Uterus (tissue), 4 donors: ENCODE data around the gene PCDH9. TPM values are rescaled to one million over a fixed set of nuclear protein-coding genes. Genes with fewer than 3 reads are reported as not detected.

Source experiments
- DNase-seq, 2 donors: peaks; one replicate each; pipeline ENCODE4 v3.0.0-alpha.2; 2019 to 2020
- H3K27ac ChIP-seq, 2 donors: fragments of 200-600 bp; sonication (generic); 1 replicate in 1 of 2; 2 replicates in 1 of 2; pipeline ENCODE4 v1.5.1; 2016 to 2018
- H3K27me3 ChIP-seq, 2 donors: fragments of 200-600 bp; sonication (generic); one replicate each; pipeline ENCODE4 v1.5.1; 2018 to 2019; ENCODE audit warnings: control low read depth in 1 of 2
- H3K36me3 ChIP-seq, 2 donors: fragments of 200-600 bp; sonication (generic); one replicate each; pipeline ENCODE4 v1.5.1; 2019; ENCODE audit warnings: control low read depth in 1 of 2
- H3K4me1 ChIP-seq, 2 donors: fragments of 200-600 bp; sonication (generic); one replicate each; pipeline ENCODE4 v1.5.1; 2018 to 2019; ENCODE audit warnings: control low read depth in 1 of 2
- H3K4me3 ChIP-seq, 2 donors: fragments of 200-600 bp; sonication (generic); 1 replicate in 1 of 2; 2 replicates in 1 of 2; pipeline ENCODE4 v1.5.1; 2018 to 2019; ENCODE audit warnings: mild to moderate bottlenecking in 1 of 2
- H3K9me3 ChIP-seq, 2 donors: fragments of 200-600 bp; sonication (generic); one replicate each; pipeline ENCODE4 v1.5.1; 2019; ENCODE audit warnings: control low read depth in 1 of 2
- POLR2A ChIP-seq, 2 donors: fragments of 450-650 bp; IDR thresholded peaks; one replicate each; pipeline ENCODE4 v1.6.1; 2016; ENCODE audit warnings: antibody characterized with exemption in 2 of 2, mild to moderate bottlenecking in 1 of 2, moderate library complexity in 1 of 2
- intact Hi-C: fragments of 100-400 bp; cut with DNase I; formaldehyde crosslinking; loops from one replicate; pipeline ENCODE4 v1.15.1; 2023; ENCODE audit warnings: low total_unique reads
- total RNA-seq, 4 donors: library from RNA; depleted of rRNA in 3 of 4; stranded (reverse); fragments of >200 nt in 3 of 4; gene quantifications; one replicate each; pipeline versions ENCODE4 v1.1.0 to v1.2.4, GENCODE V29; 2014 to 2023
- TF ChIP-seq, protein P1 (sequence below), 4 experiments: fragments of 200-600 bp in 2 of 4; fragments of 450-650 bp in 2 of 4; sonication (generic) in 2 of 4; IDR thresholded peaks; one replicate each; pipeline ENCODE4 v1.5.1; 2016 to 2019; ENCODE audit warnings: antibody characterized with exemption in 4 of 4, mild to moderate bottlenecking in 2 of 4, moderate library complexity in 1 of 4
- donor health status: DM: yes; HTN: yes; CAD: no.

Gene PCDH9
- total RNA-seq, 4 donors from 2014 or later, result 0.51 to 45.7 (median 2.1) TPM

DNA sequence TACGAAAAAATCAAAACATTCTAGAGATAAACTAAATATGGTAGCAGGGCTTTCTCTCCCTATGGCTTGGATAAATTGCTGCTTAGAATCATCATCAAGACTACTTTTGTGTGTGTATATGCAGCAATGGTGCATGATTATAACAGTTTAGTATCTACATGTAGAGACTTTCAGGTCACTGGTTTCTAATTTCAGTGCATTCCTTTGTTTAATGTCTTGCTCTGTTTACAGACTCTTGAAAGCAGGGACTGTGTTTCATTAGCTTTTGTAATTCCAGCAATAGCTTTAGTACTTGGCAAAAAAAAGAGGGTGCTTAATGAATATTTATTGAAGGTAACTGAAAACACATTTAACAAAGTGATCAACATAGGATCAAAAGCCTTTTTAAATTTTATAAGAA is 420.7 kb downstream of the PCDH9 start:
- no peak for TF ChIP-seq POLR2A (IDR thresholded peaks at IDR 0.05)
- TF ChIP-seq, protein P1, sequence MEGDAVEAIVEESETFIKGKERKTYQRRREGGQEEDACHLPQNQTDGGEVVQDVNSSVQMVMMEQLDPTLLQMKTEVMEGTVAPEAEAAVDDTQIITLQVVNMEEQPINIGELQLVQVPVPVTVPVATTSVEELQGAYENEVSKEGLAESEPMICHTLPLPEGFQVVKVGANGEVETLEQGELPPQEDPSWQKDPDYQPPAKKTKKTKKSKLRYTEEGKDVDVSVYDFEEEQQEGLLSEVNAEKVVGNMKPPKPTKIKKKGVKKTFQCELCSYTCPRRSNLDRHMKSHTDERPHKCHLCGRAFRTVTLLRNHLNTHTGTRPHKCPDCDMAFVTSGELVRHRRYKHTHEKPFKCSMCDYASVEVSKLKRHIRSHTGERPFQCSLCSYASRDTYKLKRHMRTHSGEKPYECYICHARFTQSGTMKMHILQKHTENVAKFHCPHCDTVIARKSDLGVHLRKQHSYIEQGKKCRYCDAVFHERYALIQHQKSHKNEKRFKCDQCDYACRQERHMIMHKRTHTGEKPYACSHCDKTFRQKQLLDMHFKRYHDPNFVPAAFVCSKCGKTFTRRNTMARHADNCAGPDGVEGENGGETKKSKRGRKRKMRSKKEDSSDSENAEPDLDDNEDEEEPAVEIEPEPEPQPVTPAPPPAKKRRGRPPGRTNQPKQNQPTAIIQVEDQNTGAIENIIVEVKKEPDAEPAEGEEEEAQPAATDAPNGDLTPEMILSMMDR (IDR thresholded peaks at IDR 0.05), result no peak
- no peak overlapping the region for H3K27ac ChIP-seq
- no peak overlapping the region for H3K4me3 ChIP-seq
- no peak for DNase-seq
- intact Hi-C loops, result no loop called here
- no peaks in the 10 kb centered on the region for H3K4me1 ChIP-seq
- no peaks in the 10 kb centered on the region for H3K27me3 ChIP-seq
- H3K9me3 ChIP-seq, result no peaks in the 10 kb centered on the region
- H3K36me3 ChIP-seq, result no peaks in the 10 kb centered on the region

DNA sequence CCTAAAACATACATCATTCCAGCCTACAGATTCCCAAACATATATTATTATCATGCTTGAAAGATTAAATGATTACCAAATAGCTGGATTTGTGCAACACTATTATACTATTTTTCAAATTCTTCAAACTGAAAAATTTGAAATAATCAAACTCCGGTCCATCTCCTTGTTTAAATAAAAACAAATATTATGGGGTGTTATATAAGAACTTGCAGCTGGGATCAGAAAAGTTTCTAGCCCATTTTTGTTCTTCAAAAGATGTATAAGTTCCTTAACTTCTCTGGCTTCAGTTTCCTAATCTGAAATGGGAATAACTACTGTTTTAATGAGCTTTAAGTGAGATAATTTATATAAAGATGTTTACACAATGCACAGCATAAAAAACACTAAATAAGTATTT is 422.9 kb downstream of the PCDH9 start:
- no peak for DNase-seq
- H3K36me3 ChIP-seq, result no peaks in the 10 kb centered on the region
- intact Hi-C loops, result no loop called here

DNA sequence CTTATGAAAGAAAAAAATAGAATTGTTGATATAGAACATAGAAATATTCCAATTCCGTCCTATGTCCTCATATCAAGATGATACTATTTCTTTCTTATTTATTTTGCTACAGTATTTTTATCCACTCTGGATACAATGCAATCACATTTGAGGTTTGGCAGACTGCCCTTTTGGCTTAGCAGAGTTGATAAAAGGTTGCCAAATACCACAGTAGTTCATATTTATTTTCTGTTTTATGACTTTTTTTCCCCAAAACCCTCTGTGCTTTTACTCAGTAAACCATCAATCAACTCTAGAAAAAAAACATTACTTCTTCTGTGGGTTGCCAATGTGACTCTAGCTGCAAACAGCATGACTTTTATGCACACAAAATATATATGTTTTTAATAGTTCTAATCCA is 424.5 kb downstream of the PCDH9 start:
- DNase-seq, result no peak
- Histone ChIP-seq H3K4me3 (no peak overlapping the region), H3K27me3 (no peaks in the 10 kb centered on the region), H3K36me3 (no peaks in the 10 kb centered on the region), H3K9me3 (no peaks in the 10 kb centered on the region), H3K27ac (no peak overlapping the region), H3K4me1 (no peaks in the 10 kb centered on the region)
- intact Hi-C loops, result no loop called here
- no peak for TF ChIP-seq POLR2A (IDR thresholded peaks at IDR 0.05)
- TF ChIP-seq, protein P1 (IDR thresholded peaks at IDR 0.05), result no peak

More for the DNA sequence above, 422.9 kb downstream of the PCDH9 start:
- no peak for TF ChIP-seq POLR2A (IDR thresholded peaks at IDR 0.05)
- TF ChIP-seq, protein P1 (IDR thresholded peaks at IDR 0.05), result no peak
- no peaks in the 10 kb centered on the region for H3K4me1 ChIP-seq
- H3K4me3 ChIP-seq, result no peak overlapping the region
- H3K27me3 ChIP-seq, result no peaks in the 10 kb centered on the region
- H3K9me3 ChIP-seq, result no peaks in the 10 kb centered on the region
- H3K27ac ChIP-seq, result no peak overlapping the region

DNA sequence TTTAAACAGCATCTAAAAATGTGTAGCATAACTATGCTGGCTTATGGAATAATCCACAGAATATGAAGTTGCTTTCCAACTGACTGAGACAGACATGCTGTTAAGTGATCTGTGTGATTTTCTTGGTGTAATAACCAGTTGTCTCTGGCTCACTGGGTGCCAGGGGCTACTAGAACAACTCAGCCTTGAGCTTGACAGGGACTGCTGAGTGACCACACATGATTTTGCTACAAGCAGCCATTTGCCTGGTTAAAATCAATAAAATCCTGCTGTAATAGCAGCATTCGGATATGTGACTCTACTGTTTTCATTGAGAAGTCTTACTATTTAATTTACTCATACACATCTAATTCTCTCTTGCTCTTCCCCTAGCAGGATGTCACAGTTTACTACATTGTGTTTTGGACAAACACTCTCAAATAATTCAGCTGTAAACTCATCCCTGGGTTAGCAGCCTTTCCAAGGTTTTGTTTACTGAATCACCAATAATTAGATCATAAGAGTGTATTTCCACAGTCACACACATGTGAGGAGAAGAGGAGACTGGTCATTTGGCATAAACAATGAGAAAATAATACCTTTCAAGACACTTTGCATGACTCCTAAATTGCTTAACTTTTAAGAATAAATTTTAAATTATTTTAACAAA is 426.2 kb downstream of the PCDH9 start:
- Histone ChIP-seq H3K36me3 (no peaks in the 10 kb centered on the region), H3K27me3 (no peaks in the 10 kb centered on the region), H3K4me1 (no peaks in the 10 kb centered on the region), H3K4me3 (no peak overlapping the region), H3K27ac (no peak overlapping the region), H3K9me3 (no peaks in the 10 kb centered on the region)
- no peak for DNase-seq
- no peak for TF ChIP-seq POLR2A (IDR thresholded peaks at IDR 0.05)
- TF ChIP-seq, protein P1 (IDR thresholded peaks at IDR 0.05), result no peak
- intact Hi-C loops, result no loop called here

DNA sequence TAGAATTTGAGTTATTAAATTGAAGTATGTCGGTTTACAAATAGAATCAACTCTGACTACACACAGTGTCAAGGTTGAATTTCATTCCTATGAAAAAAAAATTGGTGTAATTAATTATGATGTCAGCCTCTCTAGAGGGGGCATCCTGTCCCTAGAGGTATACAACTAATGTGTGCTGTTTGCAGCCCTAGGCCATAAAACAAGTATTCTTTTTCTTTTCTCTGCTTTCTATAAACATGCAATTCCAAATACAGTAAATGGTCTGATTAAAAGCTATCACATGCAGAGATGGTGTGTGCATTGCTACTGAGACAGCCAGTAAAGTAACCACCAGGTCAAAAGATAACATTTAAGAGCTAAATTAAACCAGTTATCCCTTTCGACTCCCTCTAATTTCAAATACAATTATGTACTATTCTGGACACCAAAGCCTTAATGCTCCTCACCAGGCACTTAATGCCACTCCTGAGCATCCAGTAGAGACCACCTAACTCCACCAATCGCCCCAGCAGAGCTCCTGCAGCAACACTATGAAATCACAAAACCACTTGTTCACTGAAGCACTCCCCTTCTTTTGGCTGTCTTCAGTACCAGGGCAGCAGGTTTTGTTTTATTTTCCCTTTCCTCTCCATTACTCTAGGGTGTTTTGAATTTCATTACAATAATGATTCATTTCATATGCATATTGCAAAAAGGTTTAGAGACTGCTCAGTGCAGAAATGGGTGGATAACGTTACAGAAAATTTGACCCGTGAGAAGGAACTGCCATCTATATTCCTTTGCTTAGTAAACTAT is 426.9 kb downstream of the PCDH9 start:
- no peaks in the 10 kb centered on the region for H3K9me3 ChIP-seq
- H3K4me3 ChIP-seq, result no peak overlapping the region
- intact Hi-C loops, result no loop called here
- no peak for DNase-seq
- no peaks in the 10 kb centered on the region for H3K36me3 ChIP-seq
- no peaks in the 10 kb centered on the region for H3K4me1 ChIP-seq
- TF ChIP-seq, protein P1 (IDR thresholded peaks at IDR 0.05), result no peak
- no peak for TF ChIP-seq POLR2A (IDR thresholded peaks at IDR 0.05)
- no peak overlapping the region for H3K27ac ChIP-seq
- no peaks in the 10 kb centered on the region for H3K27me3 ChIP-seq
